Liver (tissue), 9 donors: ENCODE data around the gene PXMP4. TPM values are rescaled to one million over a fixed set of nuclear protein-coding genes. Genes with fewer than 3 reads are reported as not detected.

Experiments used
- DNase-seq: peaks from one replicate; pipeline ENCODE4 v3.0.0-alpha.2; 2017; ENCODE audit warnings: low spot score
- H3K27ac ChIP-seq, 2 donors: one replicate each; pipeline ENCODE4 v1.7.0; 2013; ENCODE audit warnings: inconsistent platforms in 2 of 2, low read length in 2 of 2, control low read depth in 1 of 2, low read depth in 1 of 2, mild to moderate bottlenecking in 1 of 2
- H3K27me3 ChIP-seq, 4 donors: one replicate each; pipeline versions ENCODE4 v1.6.1 to v1.7.0; 2013; ENCODE audit warnings: low read length in 3 of 4, inconsistent platforms in 1 of 4, mild to moderate bottlenecking in 1 of 4, moderate library complexity in 1 of 4; ENCODE audit not compliant: control insufficient read depth in 4 of 4, insufficient read depth in 4 of 4
- H3K36me3 ChIP-seq, 4 donors: one replicate each; pipeline versions ENCODE4 v1.6.1 to v1.7.0; 2013; ENCODE audit warnings: low read length in 3 of 4, mild to moderate bottlenecking in 3 of 4, low read depth in 1 of 4, moderate library complexity in 1 of 4; ENCODE audit not compliant: control insufficient read depth in 4 of 4, insufficient read depth in 3 of 4
- H3K4me1 ChIP-seq, 4 donors: one replicate each; pipeline versions ENCODE4 v1.6.1 to v1.7.0; 2013; ENCODE audit warnings: low read length in 3 of 4, mild to moderate bottlenecking in 3 of 4, moderate library complexity in 1 of 4; ENCODE audit not compliant: control insufficient read depth in 4 of 4, insufficient read depth in 4 of 4
- H3K4me3 ChIP-seq, 3 donors: one replicate each; pipeline versions ENCODE4 v1.6.1 to v1.7.0; 2013; ENCODE audit warnings: low read length in 3 of 3, control low read depth in 1 of 3, low read depth in 1 of 3, mild to moderate bottlenecking in 1 of 3
- H3K9ac ChIP-seq, 2 donors: one replicate each; pipeline ENCODE4 v1.7.0; 2013; ENCODE audit warnings: low read length in 2 of 2, mild to moderate bottlenecking in 2 of 2, moderate library complexity in 2 of 2, control low read depth in 1 of 2, low read depth in 1 of 2
- H3K9me3 ChIP-seq, 4 donors: one replicate each; pipeline versions ENCODE4 v1.6.1 to v1.7.0; 2013; ENCODE audit warnings: low read length in 3 of 4; ENCODE audit not compliant: control insufficient read depth in 4 of 4
- EGR1 ChIP-seq, 2 donors: IDR thresholded peaks; 2 replicates each; pipeline ENCODE4 v1.6.1; 2016 to 2018; ENCODE audit warnings: antibody characterized with exemption in 2 of 2, low read depth in 2 of 2
- FOXA1 ChIP-seq: IDR thresholded peaks from 2 replicates; pipeline ENCODE4 v1.6.1; 2016; ENCODE audit warnings: antibody characterized with exemption
- FOXA2 ChIP-seq: IDR thresholded peaks from 2 replicates; pipeline ENCODE4 v1.6.1; 2016; ENCODE audit warnings: antibody characterized with exemption
- GABPA ChIP-seq, 2 donors: IDR thresholded peaks in 1 of 2; conservative IDR thresholded peaks in 1 of 2; 2 replicates each; pipeline ENCODE4 v1.6.1; 2016; ENCODE audit warnings: antibody characterized with exemption in 2 of 2, mild to moderate bottlenecking in 1 of 2, moderate library complexity in 1 of 2
- HNF4A ChIP-seq, 2 donors: conservative IDR thresholded peaks; 2 replicates each; pipeline ENCODE4 v1.6.1; 2016; ENCODE audit warnings: antibody characterized with exemption in 2 of 2, mild to moderate bottlenecking in 2 of 2
- HNF4G ChIP-seq: IDR thresholded peaks from 2 replicates; pipeline ENCODE4 v1.6.1; 2016; ENCODE audit warnings: antibody characterized with exemption
- JUND ChIP-seq, 2 donors: IDR thresholded peaks; 2 replicates each; pipeline ENCODE4 v1.6.1; 2016; ENCODE audit warnings: antibody characterized with exemption in 2 of 2
- NR2F2 ChIP-seq: IDR thresholded peaks from 2 replicates; pipeline ENCODE4 v1.6.1; 2016; ENCODE audit warnings: antibody characterized with exemption
- RAD21 ChIP-seq, 2 donors: IDR thresholded peaks; 2 replicates each; pipeline ENCODE4 v1.6.1; 2016; ENCODE audit warnings: antibody characterized with exemption in 2 of 2, mild to moderate bottlenecking in 2 of 2
- RXRA ChIP-seq, 2 donors: IDR thresholded peaks; 2 replicates each; pipeline ENCODE4 v1.6.1; 2017 to 2018; ENCODE audit warnings: antibody characterized with exemption in 2 of 2, mild to moderate bottlenecking in 1 of 2
- TAF1 ChIP-seq: conservative IDR thresholded peaks from 2 replicates; pipeline ENCODE4 v1.6.1; 2016; ENCODE audit warnings: antibody characterized with exemption, mild to moderate bottlenecking
- WGBS: extraction: QIAGEN DNeasy Blood & Tissue Kit; methylation state at CpG from one replicate; pipeline ENCODE4 v1.1.7; 2013; 5-methylcytosine and 5-hydroxymethylcytosine counted together
- polyA plus RNA-seq, 2 donors: library from polyadenylated mRNA; stranded (reverse) in 1 of 2; unstranded in 1 of 2; fragments of 200-250 nt in 1 of 2; fragments of >200 nt in 1 of 2; fragmentation: Nextera tagmentation in 1 of 2; extraction: Ambion mirVana in 1 of 2; gene quantifications; one replicate each; pipeline versions ENCODE4 v1.2.1 to v1.2.3, GENCODE V29; 2013 to 2015
- total RNA-seq, 2 donors: library from RNA; depleted of rRNA; stranded (reverse); fragments of >200 nt; gene quantifications; one replicate each; pipeline ENCODE4 v1.2.3, GENCODE V29; 2014
- TF ChIP-seq, protein P1 (sequence below): fragments of 150-350 bp; IDR thresholded peaks from 2 replicates; pipeline ENCODE4 v1.5.1; 2017; ENCODE audit warnings: improper control_type of control experiment, low read depth, low read length; ENCODE audit not compliant: missing input control
- TF ChIP-seq, protein P2 (sequence below): IDR thresholded peaks from 2 replicates; pipeline ENCODE4 v1.6.1; 2016; ENCODE audit warnings: antibody characterized with exemption
- TF ChIP-seq, protein P3 (sequence below): IDR thresholded peaks from 2 replicates; pipeline ENCODE4 v1.6.1; 2016; ENCODE audit warnings: antibody characterized with exemption
- TF ChIP-seq, protein P4 (sequence below): IDR thresholded peaks from 2 replicates; pipeline ENCODE4 v1.6.1; 2016; ENCODE audit warnings: antibody characterized with exemption, mild to moderate bottlenecking
- TF ChIP-seq, protein P5 (sequence below): IDR thresholded peaks from 2 replicates; pipeline ENCODE4 v1.6.1; 2016; ENCODE audit warnings: antibody characterized with exemption
- donor health status: healthy.
- donor health status: healthy.
- donor health status: healthy.
- donor health status: healthy.
- donor health status: healthy.

Gene PXMP4
- total and polyA plus RNA-seq, 4 donors, result 5.5 to 16.0 (median 9.3) TPM

DNA sequence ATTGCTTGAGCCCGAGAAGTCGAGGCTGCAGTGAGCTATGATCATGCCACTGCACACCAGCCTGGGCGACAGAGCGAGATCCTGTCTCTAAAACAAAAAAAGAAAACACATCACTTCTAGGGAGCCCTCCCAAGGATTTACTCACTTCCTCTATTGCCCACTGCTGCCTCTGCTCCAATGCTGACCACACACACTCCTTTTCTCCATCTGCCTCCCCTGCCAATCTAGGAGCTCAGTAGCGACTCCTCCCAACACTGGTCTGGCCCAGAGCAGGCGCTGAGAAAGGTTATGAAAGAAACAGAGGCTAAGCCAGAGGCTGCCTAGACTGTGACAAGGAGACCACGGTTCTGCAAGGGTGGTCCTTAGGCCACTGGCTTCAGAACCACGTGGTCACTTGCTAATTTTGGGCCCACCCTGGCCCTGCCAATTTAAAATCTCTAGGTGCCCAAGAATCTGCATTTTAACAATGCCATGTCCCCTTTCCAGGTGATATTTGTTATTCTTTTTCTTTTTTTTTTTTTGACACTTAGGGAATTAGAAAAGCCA lies 32.7 kb downstream of the PXMP4 start:
- Histone ChIP-seq H3K9me3 (no peaks in the 10 kb centered on the region), H3K27ac (no peak overlapping the region), H3K9ac (no peak overlapping the region), H3K4me1 (peaks cover 2 to 19% (median 8%) of the 10 kb centered on the region in 4 donors), H3K27me3 (no peaks in the 10 kb centered on the region), H3K36me3 (no peaks in the 10 kb centered on the region), H3K4me3 (no peak overlapping the region)
- DNase-seq, result no peak
- 81% methylated on average over 8 of the region's 8 CpGs for WGBS
- TF ChIP-seq RXRA (IDR thresholded peaks at IDR 0.05), result no peak
- TF ChIP-seq, protein P1, sequence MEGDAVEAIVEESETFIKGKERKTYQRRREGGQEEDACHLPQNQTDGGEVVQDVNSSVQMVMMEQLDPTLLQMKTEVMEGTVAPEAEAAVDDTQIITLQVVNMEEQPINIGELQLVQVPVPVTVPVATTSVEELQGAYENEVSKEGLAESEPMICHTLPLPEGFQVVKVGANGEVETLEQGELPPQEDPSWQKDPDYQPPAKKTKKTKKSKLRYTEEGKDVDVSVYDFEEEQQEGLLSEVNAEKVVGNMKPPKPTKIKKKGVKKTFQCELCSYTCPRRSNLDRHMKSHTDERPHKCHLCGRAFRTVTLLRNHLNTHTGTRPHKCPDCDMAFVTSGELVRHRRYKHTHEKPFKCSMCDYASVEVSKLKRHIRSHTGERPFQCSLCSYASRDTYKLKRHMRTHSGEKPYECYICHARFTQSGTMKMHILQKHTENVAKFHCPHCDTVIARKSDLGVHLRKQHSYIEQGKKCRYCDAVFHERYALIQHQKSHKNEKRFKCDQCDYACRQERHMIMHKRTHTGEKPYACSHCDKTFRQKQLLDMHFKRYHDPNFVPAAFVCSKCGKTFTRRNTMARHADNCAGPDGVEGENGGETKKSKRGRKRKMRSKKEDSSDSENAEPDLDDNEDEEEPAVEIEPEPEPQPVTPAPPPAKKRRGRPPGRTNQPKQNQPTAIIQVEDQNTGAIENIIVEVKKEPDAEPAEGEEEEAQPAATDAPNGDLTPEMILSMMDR, result no peak
- no peak for TF ChIP-seq HNF4G
- TF ChIP-seq FOXA1, result no peak
- no peak for TF ChIP-seq GABPA (IDR thresholded peaks at IDR 0.05 in 1 of 2, conservative IDR thresholded peaks at IDR 0.05 in 1 of 2)
- TF ChIP-seq, protein P2, sequence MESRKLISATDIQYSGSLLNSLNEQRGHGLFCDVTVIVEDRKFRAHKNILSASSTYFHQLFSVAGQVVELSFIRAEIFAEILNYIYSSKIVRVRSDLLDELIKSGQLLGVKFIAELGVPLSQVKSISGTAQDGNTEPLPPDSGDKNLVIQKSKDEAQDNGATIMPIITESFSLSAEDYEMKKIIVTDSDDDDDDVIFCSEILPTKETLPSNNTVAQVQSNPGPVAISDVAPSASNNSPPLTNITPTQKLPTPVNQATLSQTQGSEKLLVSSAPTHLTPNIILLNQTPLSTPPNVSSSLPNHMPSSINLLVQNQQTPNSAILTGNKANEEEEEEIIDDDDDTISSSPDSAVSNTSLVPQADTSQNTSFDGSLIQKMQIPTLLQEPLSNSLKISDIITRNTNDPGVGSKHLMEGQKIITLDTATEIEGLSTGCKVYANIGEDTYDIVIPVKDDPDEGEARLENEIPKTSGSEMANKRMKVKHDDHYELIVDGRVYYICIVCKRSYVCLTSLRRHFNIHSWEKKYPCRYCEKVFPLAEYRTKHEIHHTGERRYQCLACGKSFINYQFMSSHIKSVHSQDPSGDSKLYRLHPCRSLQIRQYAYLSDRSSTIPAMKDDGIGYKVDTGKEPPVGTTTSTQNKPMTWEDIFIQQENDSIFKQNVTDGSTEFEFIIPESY, result no peak
- TF ChIP-seq, protein P3, sequence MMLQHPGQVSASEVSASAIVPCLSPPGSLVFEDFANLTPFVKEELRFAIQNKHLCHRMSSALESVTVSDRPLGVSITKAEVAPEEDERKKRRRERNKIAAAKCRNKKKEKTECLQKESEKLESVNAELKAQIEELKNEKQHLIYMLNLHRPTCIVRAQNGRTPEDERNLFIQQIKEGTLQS, result no peak
- TF ChIP-seq TAF1, result no peak
- TF ChIP-seq, protein P4, sequence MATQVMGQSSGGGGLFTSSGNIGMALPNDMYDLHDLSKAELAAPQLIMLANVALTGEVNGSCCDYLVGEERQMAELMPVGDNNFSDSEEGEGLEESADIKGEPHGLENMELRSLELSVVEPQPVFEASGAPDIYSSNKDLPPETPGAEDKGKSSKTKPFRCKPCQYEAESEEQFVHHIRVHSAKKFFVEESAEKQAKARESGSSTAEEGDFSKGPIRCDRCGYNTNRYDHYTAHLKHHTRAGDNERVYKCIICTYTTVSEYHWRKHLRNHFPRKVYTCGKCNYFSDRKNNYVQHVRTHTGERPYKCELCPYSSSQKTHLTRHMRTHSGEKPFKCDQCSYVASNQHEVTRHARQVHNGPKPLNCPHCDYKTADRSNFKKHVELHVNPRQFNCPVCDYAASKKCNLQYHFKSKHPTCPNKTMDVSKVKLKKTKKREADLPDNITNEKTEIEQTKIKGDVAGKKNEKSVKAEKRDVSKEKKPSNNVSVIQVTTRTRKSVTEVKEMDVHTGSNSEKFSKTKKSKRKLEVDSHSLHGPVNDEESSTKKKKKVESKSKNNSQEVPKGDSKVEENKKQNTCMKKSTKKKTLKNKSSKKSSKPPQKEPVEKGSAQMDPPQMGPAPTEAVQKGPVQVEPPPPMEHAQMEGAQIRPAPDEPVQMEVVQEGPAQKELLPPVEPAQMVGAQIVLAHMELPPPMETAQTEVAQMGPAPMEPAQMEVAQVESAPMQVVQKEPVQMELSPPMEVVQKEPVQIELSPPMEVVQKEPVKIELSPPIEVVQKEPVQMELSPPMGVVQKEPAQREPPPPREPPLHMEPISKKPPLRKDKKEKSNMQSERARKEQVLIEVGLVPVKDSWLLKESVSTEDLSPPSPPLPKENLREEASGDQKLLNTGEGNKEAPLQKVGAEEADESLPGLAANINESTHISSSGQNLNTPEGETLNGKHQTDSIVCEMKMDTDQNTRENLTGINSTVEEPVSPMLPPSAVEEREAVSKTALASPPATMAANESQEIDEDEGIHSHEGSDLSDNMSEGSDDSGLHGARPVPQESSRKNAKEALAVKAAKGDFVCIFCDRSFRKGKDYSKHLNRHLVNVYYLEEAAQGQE, result no peak
- TF ChIP-seq RAD21 (IDR thresholded peaks at IDR 0.05), result no peak
- no peak for TF ChIP-seq NR2F2
- TF ChIP-seq EGR1 (IDR thresholded peaks at IDR 0.05; ENCODE audit: low read depth in 2 of 2), result no peak
- TF ChIP-seq HNF4A (conservative IDR thresholded peaks at IDR 0.05), result no peak
- TF ChIP-seq FOXA2, result no peak
- TF ChIP-seq JUND (IDR thresholded peaks at IDR 0.05), result no peak

DNA sequence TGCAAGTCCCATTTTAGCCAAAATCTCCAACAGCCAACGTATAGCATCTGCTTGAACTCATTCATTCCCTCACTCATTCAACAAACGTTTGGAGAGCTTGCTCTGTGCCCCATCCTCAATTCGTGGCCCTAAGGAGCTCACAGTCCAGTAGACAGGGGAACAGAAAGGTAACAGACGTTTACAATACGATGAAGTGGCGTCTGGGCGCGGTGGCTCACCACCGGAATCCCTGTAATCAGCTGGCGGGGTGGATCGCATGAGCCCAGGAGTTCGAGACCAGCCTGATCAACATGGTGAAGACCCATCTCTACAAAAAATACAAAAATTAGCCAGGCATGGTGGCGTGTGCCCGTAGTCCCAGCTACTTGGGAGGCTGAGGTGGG lies 33.1 kb downstream of the PXMP4 start:
- no peak for DNase-seq
- H3K9me3 ChIP-seq, result no peaks in the 10 kb centered on the region
- H3K4me1 ChIP-seq, result peaks cover 2 to 19% (median 8%) of the 10 kb centered on the region in 4 donors
- no peak overlapping the region for H3K27ac ChIP-seq
- H3K9ac ChIP-seq, result no peak overlapping the region
- no peaks in the 10 kb centered on the region for H3K36me3 ChIP-seq
- no peaks in the 10 kb centered on the region for H3K27me3 ChIP-seq
- 81% methylated on average over 14 of the region's 14 CpGs for WGBS
- TF ChIP-seq NR2F2 (no peak), TAF1 (no peak), FOXA1 (no peak), RXRA (IDR thresholded peaks at IDR 0.05) (no peak), GABPA (IDR thresholded peaks at IDR 0.05 in 1 of 2, conservative IDR thresholded peaks at IDR 0.05 in 1 of 2) (no peak)
- TF ChIP-seq, protein P5, sequence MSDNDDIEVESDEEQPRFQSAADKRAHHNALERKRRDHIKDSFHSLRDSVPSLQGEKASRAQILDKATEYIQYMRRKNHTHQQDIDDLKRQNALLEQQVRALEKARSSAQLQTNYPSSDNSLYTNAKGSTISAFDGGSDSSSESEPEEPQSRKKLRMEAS, result no peak
- TF ChIP-seq, protein P1, result no peak
- TF ChIP-seq, protein P3, result no peak
- no peak overlapping the region for H3K4me3 ChIP-seq
